HepG2 (cell line): Measurements from ENCODE around the gene HP1BP3. TPM values are rescaled to one million over a fixed set of nuclear protein-coding genes. Genes with fewer than 3 reads are reported as not detected.
"Not testable (repeated sequence)": the region's sequence is repeated elsewhere in the genome, so short reads cannot be mapped to it uniquely, and the experiment has no call there.

Experiments used
- ATAC-seq: fragments of 200-7000 bp; cut with Tn5 transposase; 3 replicates; pipeline ENCODE4 v1.9.1; 2020; ENCODE audit warnings: mild to moderate bottlenecking, moderate library complexity
- BruUV-seq: library from RNA; stranded (reverse); fragments of 400-500 nt; replicated peaks from 2 replicates; lab custom pipeline; 2021; lab: Mats Ljungman, UMichigan
- CTCF ChIA-PET: fragments of 300-600 bp; formaldehyde crosslinking; extraction: SDS; loops from one replicate; lab custom pipeline; 2021; ENCODE audit warnings: low total read pairs, inconsistent platforms, low intra/inter-chr PET ratio; lab: Yijun Ruan, JAX
- POLR2A ChIA-PET: fragments of 350-600 bp; sonication (Branson Sonifier 250); formaldehyde crosslinking; loops from one replicate; lab custom pipeline; 2020; ENCODE audit warnings: antibody characterized with exemption, inconsistent platforms; lab: Yijun Ruan, JAX
- DNase-seq: peaks from one replicate; pipeline ENCODE4 v3.0.0-alpha.2; 2015; ENCODE audit warnings: low spot score
- FAIRE-seq: peaks from 3 replicates; lab custom pipeline; 2011; peaks lifted over from hg19 to GRCh38; lab: Jason Lieb, UNC
- H2AFZ ChIP-seq: one replicate; pipeline ENCODE4 v1.6.1; 2011; ENCODE audit warnings: low read length, inconsistent platforms
- H3K27ac ChIP-seq: fragments of 300-600 bp; 3 replicates; pipeline ENCODE4 v1.8.0; 2011; ENCODE audit warnings: mixed run types, mild to moderate bottlenecking, mixed read lengths, low read length, inconsistent platforms; ENCODE audit not compliant: insufficient read depth; ENCODE audit errors: extremely low read length
- H3K27me3 ChIP-seq, 2 experiments: fragments of 200-600 bp in 1 of 2; 2 replicates in 1 of 2; 3 replicates in 1 of 2; pipeline versions ENCODE4 v1.6.0 to v1.8.0; 2011; ENCODE audit warnings: low read length in 2 of 2, mild to moderate bottlenecking in 2 of 2, moderate library complexity in 2 of 2, inconsistent platforms in 1 of 2; ENCODE audit not compliant: insufficient read depth in 2 of 2, control insufficient read depth in 1 of 2
- H3K36me3 ChIP-seq, 2 experiments: fragments of 200-600 bp in 1 of 2; replicated peaks in 1 of 2; 2 replicates in 1 of 2; 3 replicates in 1 of 2; pipeline versions ENCODE4 v1.5.1 to v1.8.0; 2011; ENCODE audit warnings: low read length in 2 of 2, inconsistent platforms in 1 of 2; ENCODE audit not compliant: insufficient read depth in 2 of 2, control insufficient read depth in 1 of 2
- H3K4me1 ChIP-seq: 2 replicates; pipeline ENCODE4 v1.5.1; 2012; ENCODE audit warnings: low read length, inconsistent platforms; ENCODE audit not compliant: insufficient read depth
- H3K4me2 ChIP-seq: 2 replicates; pipeline ENCODE4 v1.6.0; 2011; ENCODE audit warnings: low read depth, low read length, inconsistent platforms
- H3K4me3 ChIP-seq, 3 experiments: fragments of 200-600 bp in 1 of 3; sonication (generic), shearing (Covaris generic) in 1 of 3; replicated peaks in 1 of 3; 2 replicates each; pipeline ENCODE4 v1.5.1; 2011 to 2016; ENCODE audit warnings: low read length in 3 of 3, inconsistent platforms in 2 of 3, low read depth in 2 of 3, mild to moderate bottlenecking in 2 of 3, control low read depth in 1 of 3, mixed read lengths in 1 of 3; ENCODE audit not compliant: insufficient read depth in 1 of 3
- H3K79me2 ChIP-seq: one replicate; pipeline ENCODE4 v1.6.1; 2011; ENCODE audit warnings: low read length, inconsistent platforms; ENCODE audit not compliant: insufficient read depth
- H3K9ac ChIP-seq: 2 replicates; pipeline ENCODE4 v1.6.0; 2011; ENCODE audit warnings: mild to moderate bottlenecking, low read depth, low read length, inconsistent platforms; ENCODE audit not compliant: insufficient read depth
- H3K9me3 ChIP-seq: 2 replicates; pipeline ENCODE4 v1.5.1; 2012; ENCODE audit warnings: mild to moderate bottlenecking, low read length
- H4K20me1 ChIP-seq: 2 replicates; pipeline ENCODE4 v1.6.0; 2011; ENCODE audit warnings: inconsistent platforms, mild to moderate bottlenecking, low read length, moderate library complexity; ENCODE audit not compliant: insufficient read depth
- ARNTL ChIP-seq: sonication (generic); formaldehyde crosslinking; IDR thresholded peaks from 2 replicates; pipeline ENCODE4 v1.4.0; 2020; ENCODE audit warnings: mild to moderate bottlenecking, missing genetic modification reagents
- ATF7 ChIP-seq, 2 experiments: fragments of 450-650 bp in 1 of 2; sonication (generic) in 1 of 2; formaldehyde crosslinking in 1 of 2; IDR thresholded peaks; 2 replicates each; pipeline versions ENCODE4 v1.4.0 to v1.6.1; 2016 to 2020; ENCODE audit warnings: antibody characterized with exemption in 1 of 2, mild to moderate bottlenecking in 1 of 2, missing genetic modification reagents in 1 of 2
- WGBS: methylation state at CpG from one replicate; pipeline ENCODE4 v1.1.6; 2017; ENCODE audit warnings: low lambda C conversion rate; 5-methylcytosine and 5-hydroxymethylcytosine counted together
- in situ Hi-C: cut with HindIII; loops from 2 replicates; pipeline ENCODE4 v1.10.0; 2017; ENCODE audit warnings: low pct_unique_long_range_greater_than_20kb; ENCODE audit not compliant: extremely low pct_ligation_motif_present
- intact Hi-C: fragments of 100-400 bp; cut with micrococcal nuclease; formaldehyde crosslinking; loops from one replicate; pipeline ENCODE4 v1.10.0; 2022; ENCODE audit not compliant: unreplicated experiment
- polyA plus RNA-seq, 8 experiments: library from polyadenylated mRNA; depleted of rRNA in 3 of 8; stranded (reverse) in 7 of 8; unstranded in 1 of 8; fragments of >200 nt; fragmentation: Illumina TruSeq in 4 of 8; extraction: Trizol in 4 of 8; gene quantifications; 2 replicates each; pipeline versions ENCODE4 v1.2.1 to v1.2.3, GENCODE V29; 2011 to 2016; ENCODE audit warnings: low read depth in 4 of 8, missing spikeins in 1 of 8, mixed read lengths in 1 of 8; ENCODE audit not compliant: insufficient read depth in 1 of 8
- total RNA-seq, 5 experiments: library from RNA; depleted of rRNA; stranded (reverse); fragments of >200 nt; fragmentation: Illumina TruSeq; extraction: Trizol; gene quantifications; 2 replicates each; pipeline ENCODE4 v1.2.3, GENCODE V29; 2016; ENCODE audit warnings: low read depth in 1 of 5
- TF ChIP-seq, protein P1 (sequence below), 2 experiments: fragments of 450-650 bp in 1 of 2; sonication (generic) in 1 of 2; formaldehyde crosslinking; IDR thresholded peaks; 2 replicates each; pipeline versions ENCODE4 v1.5.0 to v1.8.0; 2020 to 2022; ENCODE audit warnings: mild to moderate bottlenecking in 1 of 2, missing genetic modification reagents in 1 of 2

The HP1BP3 gene
- total and polyA plus RNA-seq, 2 of the 13 experiments (the other 11 are each of a cell fraction or from before 2014, with no cell fraction given): 98.5 to 137 TPM

DNA sequence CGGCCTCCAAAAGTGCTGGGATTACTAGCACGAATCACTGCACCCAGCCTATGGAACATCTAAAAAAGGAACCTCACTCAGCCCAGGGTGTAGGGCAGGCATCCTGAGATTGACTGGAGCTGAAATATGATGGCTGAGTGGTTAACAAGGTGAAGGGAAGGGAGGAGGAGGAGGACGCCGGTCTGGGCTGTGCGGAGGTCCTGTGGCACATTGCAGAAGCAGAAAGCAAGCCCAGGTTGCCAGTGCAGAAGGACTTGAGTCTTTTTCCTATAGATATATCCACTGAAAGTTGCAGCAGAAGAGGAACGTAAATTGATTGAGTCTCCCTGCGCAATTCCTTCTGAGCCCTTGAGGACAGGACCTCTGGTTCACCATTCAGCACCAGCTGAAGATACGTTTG lies 67.8 kb downstream of the HP1BP3 start:
- Histone ChIP-seq H3K9me3 (no peaks in the 10 kb centered on the region), H2AFZ (no peak overlapping the region), H3K27me3 (peaks cover 8 to 28% of the 10 kb centered on the region in 2 experiments), H3K27ac (no peak overlapping the region), H3K9ac (no peak overlapping the region), H3K79me2 (no peaks in the 10 kb centered on the region), H3K36me3 (no peaks in the 10 kb centered on the region), H4K20me1 (no peaks in the 10 kb centered on the region), H3K4me3 (no peak overlapping the region), H3K4me1 (peaks cover 22% of the 10 kb centered on the region), H3K4me2 (no peak overlapping the region)
- TF ChIP-seq ARNTL (CRISPR knock-in tag): no peak
- DNase-seq (no peak), ATAC-seq (no peak), FAIRE-seq (no peak)
- 60% methylated on average over 8 of the region's 8 CpGs for WGBS
- POLR2A ChIA-PET: no interaction called here
- no TSS peak for BruUV-seq
- CTCF ChIA-PET: no interaction called here
- intact Hi-C loops (no loop called here), in situ Hi-C loops (no loop called here)

DNA sequence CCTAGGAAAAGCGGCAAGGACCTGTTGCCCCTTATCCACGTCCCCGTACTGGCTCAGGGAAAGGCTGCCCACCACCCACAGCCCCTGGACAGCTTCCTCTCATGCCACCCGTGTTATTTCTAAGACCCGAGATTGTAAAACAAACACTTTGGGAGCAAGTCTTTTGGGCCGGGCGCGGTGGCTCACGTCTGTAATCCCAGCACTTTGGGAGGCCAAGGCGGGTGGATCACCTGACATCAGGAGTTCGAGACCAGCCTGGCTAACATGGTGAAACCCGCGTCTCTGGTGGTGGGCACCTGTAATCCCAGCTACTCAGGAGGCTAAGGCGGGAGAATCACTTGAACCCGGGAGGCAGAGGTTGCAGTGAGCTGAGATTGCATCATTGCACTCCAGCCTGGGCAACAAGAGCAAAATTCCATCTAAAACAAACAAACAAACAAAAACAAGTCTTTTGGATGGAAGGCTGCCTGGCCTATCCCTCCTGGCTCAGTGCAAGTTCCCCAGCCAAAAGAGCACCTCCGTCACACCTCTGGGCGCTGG lies 68.7 kb downstream of the HP1BP3 start:
- POLR2A ChIA-PET: interaction anchor here (1.2 kb wide), 1 partner anchor 69 kb away, joined by 5 read pairs; the partner anchor contains the start of gene HP1BP3
- intact Hi-C loops; FAIRE-seq; H2AFZ ChIP-seq; H3K9me3 ChIP-seq; H4K20me1 ChIP-seq; in situ Hi-C loops; BruUV-seq; DNase-seq; H3K36me3 ChIP-seq; H3K9ac ChIP-seq; H3K79me2 ChIP-seq; H3K27ac ChIP-seq; CTCF ChIA-PET; ATAC-seq; TF ChIP-seq ATF7 (CRISPR knock-in tag; IDR thresholded peaks at IDR 0.05): not testable (repeated sequence)
- Histone ChIP-seq H3K4me3 (peak overlapping the region in 1 of 3 experiments; percentile 64; a peak in 1 of 6 replicates), H3K27me3 (peaks cover 8 to 28% of the 10 kb centered on the region in 2 experiments), H3K4me2 (peak overlapping the region; percentile 74), H3K4me1 (peaks cover 27% of the 10 kb centered on the region)
- 63% methylated on average over 15 of the region's 17 CpGs for WGBS
- 0 out of 2 replicates have a peak, but pooled peaks have one; percentile 20 for TF ChIP-seq ATF7 (IDR thresholded peaks at IDR 0.05)
- TF ChIP-seq, protein P1, sequence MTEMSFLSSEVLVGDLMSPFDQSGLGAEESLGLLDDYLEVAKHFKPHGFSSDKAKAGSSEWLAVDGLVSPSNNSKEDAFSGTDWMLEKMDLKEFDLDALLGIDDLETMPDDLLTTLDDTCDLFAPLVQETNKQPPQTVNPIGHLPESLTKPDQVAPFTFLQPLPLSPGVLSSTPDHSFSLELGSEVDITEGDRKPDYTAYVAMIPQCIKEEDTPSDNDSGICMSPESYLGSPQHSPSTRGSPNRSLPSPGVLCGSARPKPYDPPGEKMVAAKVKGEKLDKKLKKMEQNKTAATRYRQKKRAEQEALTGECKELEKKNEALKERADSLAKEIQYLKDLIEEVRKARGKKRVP (CRISPR knock-in tag; IDR thresholded peaks at IDR 0.05): 0 out of 4 replicates have a peak, but pooled peaks of 1 of the 2 experiments have one; percentile 34
